HFF-Myc (cell line): ENCODE data around the gene B3GNT7.

Experiments
- DNase-seq: peaks from one replicate; pipeline ENCODE4 v3.0.0-alpha.2; 2011; ENCODE audit warnings: low read depth; ENCODE audit errors: extremely low read depth
- H3K4me3 ChIP-seq: replicated peaks from 2 replicates; pipeline ENCODE4 v1.5.1; 2011; ENCODE audit warnings: low read depth, mild to moderate bottlenecking, control low read depth, low read length
- TF ChIP-seq, protein P1 (sequence below): IDR thresholded peaks from 2 replicates; pipeline ENCODE4 v1.5.1; 2012; ENCODE audit warnings: mild to moderate bottlenecking, low read depth, low read length, control low read depth; ENCODE audit errors: missing control alignments

B3GNT7 gene

DNA sequence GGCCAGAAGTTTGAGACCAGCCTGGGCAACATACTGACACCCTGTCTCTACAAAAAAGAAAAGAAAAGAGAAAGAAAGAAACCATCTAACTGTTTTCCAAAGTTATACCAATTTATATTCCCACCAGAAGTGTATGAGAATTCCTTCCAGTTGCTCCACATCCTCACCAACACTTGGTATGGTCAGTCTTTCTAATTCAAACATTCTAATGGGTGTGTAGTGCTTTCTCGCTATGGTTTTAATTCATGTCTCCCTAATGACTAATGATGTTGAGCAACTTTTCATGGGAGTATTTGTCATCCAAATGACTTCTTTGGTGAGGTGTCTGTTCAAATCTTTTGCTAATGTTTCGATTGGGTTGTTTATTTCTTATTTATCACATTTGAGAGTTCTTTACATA lies 10.5 kb upstream of the B3GNT7 start:
- TF ChIP-seq, protein P1, sequence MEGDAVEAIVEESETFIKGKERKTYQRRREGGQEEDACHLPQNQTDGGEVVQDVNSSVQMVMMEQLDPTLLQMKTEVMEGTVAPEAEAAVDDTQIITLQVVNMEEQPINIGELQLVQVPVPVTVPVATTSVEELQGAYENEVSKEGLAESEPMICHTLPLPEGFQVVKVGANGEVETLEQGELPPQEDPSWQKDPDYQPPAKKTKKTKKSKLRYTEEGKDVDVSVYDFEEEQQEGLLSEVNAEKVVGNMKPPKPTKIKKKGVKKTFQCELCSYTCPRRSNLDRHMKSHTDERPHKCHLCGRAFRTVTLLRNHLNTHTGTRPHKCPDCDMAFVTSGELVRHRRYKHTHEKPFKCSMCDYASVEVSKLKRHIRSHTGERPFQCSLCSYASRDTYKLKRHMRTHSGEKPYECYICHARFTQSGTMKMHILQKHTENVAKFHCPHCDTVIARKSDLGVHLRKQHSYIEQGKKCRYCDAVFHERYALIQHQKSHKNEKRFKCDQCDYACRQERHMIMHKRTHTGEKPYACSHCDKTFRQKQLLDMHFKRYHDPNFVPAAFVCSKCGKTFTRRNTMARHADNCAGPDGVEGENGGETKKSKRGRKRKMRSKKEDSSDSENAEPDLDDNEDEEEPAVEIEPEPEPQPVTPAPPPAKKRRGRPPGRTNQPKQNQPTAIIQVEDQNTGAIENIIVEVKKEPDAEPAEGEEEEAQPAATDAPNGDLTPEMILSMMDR: no peak
- no peak for DNase-seq
- no peak overlapping the region for H3K4me3 ChIP-seq

DNA sequence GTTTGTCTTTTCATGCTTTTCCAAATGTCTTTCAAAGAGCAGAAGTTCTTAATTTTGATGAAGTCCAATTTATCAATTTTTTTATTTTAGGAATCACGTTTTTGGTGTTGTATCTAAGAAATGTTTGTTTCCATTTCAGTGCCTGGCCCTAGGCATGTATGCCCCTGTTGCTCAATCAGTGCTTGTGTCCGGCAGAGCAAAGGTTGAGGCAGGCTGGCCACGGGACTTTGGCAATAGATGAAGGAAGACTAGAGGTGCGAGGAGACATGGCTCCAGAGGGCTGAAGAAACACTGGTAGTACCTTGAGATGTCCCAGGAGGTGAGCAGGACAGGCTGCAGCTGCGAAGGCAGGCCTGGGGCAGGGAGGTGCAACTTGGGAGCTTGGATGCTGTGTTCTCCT lies 10.1 kb upstream of the B3GNT7 start:
- TF ChIP-seq, protein P1: no peak
- H3K4me3 ChIP-seq: no peak overlapping the region

DNA sequence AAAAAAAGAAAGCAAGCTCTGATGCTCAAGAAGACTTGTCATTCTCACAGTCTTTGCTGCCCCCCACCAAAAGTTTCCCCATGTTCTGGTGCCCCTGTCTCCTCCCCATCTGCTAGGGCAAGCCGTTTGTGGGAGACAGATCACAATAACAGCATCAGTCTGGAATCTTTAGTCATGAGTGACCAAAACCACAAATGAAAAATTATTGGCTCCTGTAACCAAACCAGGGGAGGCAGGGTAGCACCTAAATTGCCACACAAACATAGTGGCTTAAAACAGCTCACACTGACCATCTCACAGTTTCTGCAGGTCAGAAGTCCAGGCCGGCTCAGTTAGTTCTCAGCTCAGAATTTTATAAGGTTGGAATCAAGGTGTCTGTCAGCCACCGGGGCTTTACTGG lies 9.1 kb upstream of the B3GNT7 start:
- TF ChIP-seq, protein P1: no peak
- DNase-seq: no peak
- H3K4me3 ChIP-seq: no peak overlapping the region

More for the DNA sequence above, 10.1 kb upstream of the B3GNT7 start:
- DNase-seq: no peak

DNA sequence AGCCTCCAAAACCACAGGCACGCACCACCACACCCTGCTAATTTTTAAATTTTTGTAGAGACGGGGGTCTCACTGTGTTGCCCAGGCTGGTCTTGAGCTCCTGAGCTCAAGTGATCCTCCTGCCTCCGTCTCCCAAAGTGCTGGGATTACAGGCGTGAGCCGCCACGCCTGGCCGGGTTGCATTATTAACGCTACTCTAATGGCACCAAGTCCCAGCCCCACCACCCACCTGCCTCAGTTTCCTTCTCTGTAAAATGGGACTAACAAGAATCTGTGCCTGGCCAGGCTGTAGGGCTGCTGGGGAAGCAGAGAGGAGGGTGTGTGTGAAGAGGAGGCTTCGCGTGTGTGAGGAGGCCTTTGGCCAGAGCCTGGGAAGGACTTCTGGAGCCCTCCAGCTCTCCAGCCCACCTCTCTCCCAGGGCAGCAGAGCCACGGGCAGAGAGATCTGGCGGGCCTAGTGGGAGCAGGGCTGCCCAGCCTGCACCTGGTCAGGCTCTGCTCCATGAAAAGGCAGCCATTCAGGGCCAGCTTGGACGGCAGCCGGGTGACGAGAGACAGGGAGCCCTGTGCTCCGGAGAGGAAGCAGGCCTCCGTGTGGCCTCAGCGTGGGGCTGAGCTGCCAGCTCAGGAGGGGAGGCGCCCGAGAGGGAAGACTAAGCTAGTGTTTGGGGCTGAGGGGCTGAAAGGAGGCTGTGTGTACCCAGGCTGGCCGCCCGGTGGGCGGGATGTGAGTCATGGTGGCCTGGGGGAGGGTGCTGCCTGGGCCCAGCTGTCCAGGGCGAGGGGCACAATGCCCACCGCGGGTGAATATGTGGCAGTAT lies 7.4 kb upstream of the B3GNT7 start:
- H3K4me3 ChIP-seq: no peak overlapping the region
- no peak for DNase-seq
- TF ChIP-seq, protein P1: no peak

DNA sequence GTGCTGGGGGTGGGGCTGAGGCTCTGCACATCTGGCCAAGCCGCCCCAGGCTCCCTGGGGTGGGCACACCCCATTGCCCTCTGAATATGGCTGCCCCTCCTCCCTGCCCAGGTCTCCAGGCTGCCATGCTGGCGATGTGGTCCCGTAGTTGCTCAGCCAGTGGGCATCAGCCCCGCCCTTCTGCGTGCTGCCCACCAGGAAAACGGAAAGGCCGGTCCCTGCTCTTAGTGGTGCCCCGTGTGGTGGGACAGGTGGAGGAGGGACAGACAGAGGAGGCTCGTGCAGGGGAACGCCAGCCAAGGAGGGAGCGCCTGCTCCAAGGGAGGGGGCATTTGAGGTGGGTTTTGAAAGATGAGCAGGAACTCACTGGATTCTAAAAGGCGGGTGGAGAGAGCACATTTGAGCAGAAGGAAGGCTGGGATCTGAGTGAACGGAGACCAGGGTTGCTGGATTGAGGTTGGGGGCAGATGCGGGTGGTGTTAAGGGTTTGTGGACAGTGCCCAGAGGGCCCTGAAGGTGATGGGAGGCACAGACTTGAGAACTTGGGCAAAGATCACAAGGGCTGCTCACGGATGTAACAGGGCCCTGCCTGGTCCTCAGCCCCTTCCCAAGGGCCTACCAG lies 6.7 kb upstream of the B3GNT7 start:
- TF ChIP-seq, protein P1: no peak
- no peak for DNase-seq
- no peak overlapping the region for H3K4me3 ChIP-seq

DNA sequence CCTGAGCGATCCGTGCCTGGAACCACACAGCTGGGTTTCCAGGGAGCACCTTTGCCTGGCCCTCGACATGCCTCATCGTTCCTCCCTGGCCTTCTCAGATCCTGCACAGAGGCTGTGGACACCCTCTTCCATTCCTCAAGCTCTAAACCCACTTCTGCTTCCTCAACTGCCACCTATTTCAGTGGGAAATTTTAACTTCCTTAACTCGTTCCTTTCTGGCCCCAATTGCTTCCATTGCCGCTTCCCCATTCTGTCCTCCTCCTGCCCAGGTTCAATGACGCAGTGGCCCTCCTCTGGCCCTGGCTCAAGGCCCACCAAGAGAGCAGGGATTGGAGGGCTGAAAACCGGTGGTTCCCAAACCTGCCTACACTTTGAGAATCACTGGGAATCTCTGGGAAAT lies 4.8 kb upstream of the B3GNT7 start:
- TF ChIP-seq, protein P1: no peak
- no peak overlapping the region for H3K4me3 ChIP-seq
- no peak for DNase-seq
